Gastrocnemius medialis (tissue), 4 donors: ENCODE measurements around the gene SVOP.

Experiments
- CTCF ChIP-seq, 5 experiments: fragments of 450-650 bp in 3 of 5; fragments of 200-600 bp in 2 of 5; sonication (generic) in 2 of 5; IDR thresholded peaks in 4 of 5; conservative IDR thresholded peaks in 1 of 5; 1 replicate in 4 of 5; 2 replicates in 1 of 5; pipeline ENCODE4 v1.5.1; 2016 to 2019; ENCODE audit warnings: antibody characterized with exemption in 5 of 5, mild to moderate bottlenecking in 3 of 5, moderate library complexity in 3 of 5
- POLR2A ChIP-seq, 2 donors: fragments of 450-650 bp; IDR thresholded peaks; one replicate each; pipeline ENCODE4 v1.6.1; 2017; ENCODE audit warnings: antibody characterized with exemption in 2 of 2, mild to moderate bottlenecking in 2 of 2, moderate library complexity in 2 of 2

GRCh38 chr12:108935159-108935763 is 85.6 kb downstream of the SVOP start:
- no peak for TF ChIP-seq POLR2A (IDR thresholded peaks at IDR 0.05)
- no peak for TF ChIP-seq CTCF (IDR thresholded peaks at IDR 0.05 in 4 of 5, conservative IDR thresholded peaks at IDR 0.05 in 1 of 5)
